HCT116 (cell line): ENCODE data around the gene MEAK7. TPM values are rescaled to one million over a fixed set of nuclear protein-coding genes. Genes with fewer than 3 reads are reported as not detected.

Experiments
- ATAC-seq: fragments of 200-7000 bp; cut with Tn5 transposase; 2 replicates; pipeline ENCODE4 v1.9.1; 2020; ENCODE audit warnings: mild to moderate bottlenecking, moderate library complexity
- BruUV-seq: library from RNA; stranded (reverse); fragments of 400-500 nt; replicated peaks from 2 replicates; lab custom pipeline; 2021; lab: Mats Ljungman, UMichigan
- CTCF ChIA-PET: fragments of 300-600 bp; sonication (Branson Sonifier 250); formaldehyde crosslinking; loops from one replicate; lab custom pipeline; 2021; ENCODE audit warnings: antibody characterized with exemption; lab: Charles Lee
- POLR2A ChIA-PET: fragments of 300-600, 350-600 bp; sonication (Branson Sonifier 250); formaldehyde crosslinking; loops from one replicate; lab custom pipeline; 2021; ENCODE audit warnings: antibody characterized with exemption; lab: Charles Lee
- RAD21 ChIA-PET, 2 experiments: fragments of 300-600 bp; sonication (Branson Sonifier 250); formaldehyde crosslinking; loops; one replicate each; lab custom pipeline; 2023; ENCODE audit warnings: low total read pairs in 2 of 2; ENCODE audit not compliant: uncharacterized antibody in 2 of 2, unreplicated experiment in 2 of 2, low non-redundant PET in 1 of 2; lab: Charles Lee
- DNase-seq: peaks from one replicate; pipeline ENCODE4 v3.0.0-alpha.2; 2010; ENCODE audit warnings: low read depth, low spot score
- H2AFZ ChIP-seq: fragments of 200-600 bp; shearing (Covaris generic), sonication (generic); 2 replicates; pipeline ENCODE4 v1.6.1; 2017; ENCODE audit warnings: low read depth, mixed run types, mixed read lengths, antibody characterized with exemption, low read length; ENCODE audit not compliant: poor library complexity, severe bottlenecking
- H3K27ac ChIP-seq: 2 replicates; pipeline ENCODE4 v1.5.1; 2012; ENCODE audit warnings: low read depth, low read length
- H3K27me3 ChIP-seq: fragments of 200-600 bp; sonication (generic); 2 replicates; pipeline ENCODE4 v1.6.1; 2016; ENCODE audit warnings: mixed run types, low read length, mixed read lengths; ENCODE audit not compliant: insufficient read depth
- H3K36me3 ChIP-seq, 2 experiments: fragments of 200-500 bp in 1 of 2; fragments of 200-600 bp in 1 of 2; sonication (Bioruptor generic) in 1 of 2; sonication (generic) in 1 of 2; 2 replicates each; pipeline versions ENCODE4 v1.5.1 to v1.6.1; 2014 to 2016; ENCODE audit warnings: low read length in 2 of 2, inconsistent platforms in 1 of 2, mixed read lengths in 1 of 2, mixed run types in 1 of 2; ENCODE audit not compliant: insufficient read depth in 2 of 2, control insufficient read depth in 1 of 2
- H3K4me1 ChIP-seq, 2 experiments: fragments of 200-600 bp in 1 of 2; sonication (generic) in 1 of 2; 2 replicates each; pipeline versions ENCODE4 v1.5.1 to v1.6.1; 2012 to 2017; ENCODE audit warnings: low read length in 2 of 2, inconsistent platforms in 1 of 2, mild to moderate bottlenecking in 1 of 2, mixed read lengths in 1 of 2, mixed run types in 1 of 2, moderate library complexity in 1 of 2; ENCODE audit not compliant: insufficient read depth in 2 of 2, control insufficient read depth in 1 of 2
- H3K4me2 ChIP-seq: fragments of 200-600 bp; sonication (generic); 2 replicates; pipeline ENCODE4 v1.6.1; 2017; ENCODE audit warnings: mixed run types, low read length, mixed read lengths
- H3K4me3 ChIP-seq, 2 experiments: fragments of 200-600 bp in 1 of 2; sonication (generic) in 1 of 2; replicated peaks in 1 of 2; 2 replicates each; pipeline ENCODE4 v1.5.1; 2011 to 2016; ENCODE audit warnings: low read length in 2 of 2, control low read depth in 1 of 2, low read depth in 1 of 2, mild to moderate bottlenecking in 1 of 2, mixed read lengths in 1 of 2, mixed run types in 1 of 2
- H3K79me2 ChIP-seq: fragments of 200-600 bp; sonication (generic); 2 replicates; pipeline ENCODE4 v1.6.1; 2017; ENCODE audit warnings: mild to moderate bottlenecking, mixed run types, low read length, moderate library complexity, mixed read lengths; ENCODE audit not compliant: insufficient read depth
- H3K9ac ChIP-seq: fragments of 200-600 bp; sonication (generic); 2 replicates; pipeline ENCODE4 v1.6.1; 2016; ENCODE audit warnings: low read length, mixed read lengths
- H3K9me2 ChIP-seq: fragments of 200-600 bp; sonication (generic), shearing (Covaris generic); 2 replicates; pipeline ENCODE4 v1.6.1; 2017; ENCODE audit warnings: mixed run types, mild to moderate bottlenecking, moderate library complexity; ENCODE audit not compliant: insufficient read depth
- H3K9me3 ChIP-seq, 2 experiments: fragments of 200-500 bp in 1 of 2; fragments of 200-600 bp in 1 of 2; sonication (Bioruptor generic) in 1 of 2; sonication (generic) in 1 of 2; 2 replicates each; pipeline ENCODE4 v1.6.1; 2014 to 2017; ENCODE audit warnings: low read length in 2 of 2, mixed read lengths in 2 of 2, inconsistent platforms in 1 of 2, low read depth in 1 of 2, mild to moderate bottlenecking in 1 of 2, mixed run types in 1 of 2, moderate library complexity in 1 of 2; ENCODE audit not compliant: control insufficient read depth in 1 of 2, insufficient read depth in 1 of 2
- H4K20me1 ChIP-seq: fragments of 200-600 bp; sonication (generic), shearing (Covaris generic); 2 replicates; pipeline ENCODE4 v1.6.1; 2017; ENCODE audit warnings: mixed run types, mild to moderate bottlenecking, moderate library complexity; ENCODE audit not compliant: insufficient read depth
- EGR1 ChIP-seq: IDR thresholded peaks from 2 replicates; pipeline ENCODE4 v1.6.1; 2012; ENCODE audit warnings: low read depth
- ELF1 ChIP-seq: IDR thresholded peaks from 2 replicates; pipeline ENCODE4 v1.6.1; 2012; ENCODE audit warnings: low read depth, borderline replicate concordance
- POLR2A ChIP-seq: IDR thresholded peaks from 2 replicates; pipeline ENCODE4 v1.7.0; 2011; ENCODE audit warnings: borderline replicate concordance; ENCODE audit not compliant: insufficient read depth, insufficient read length; ENCODE audit errors: extremely low read depth
- POLR2AphosphoS5 ChIP-seq: IDR thresholded peaks from 2 replicates; pipeline ENCODE4 v1.6.1; 2011; ENCODE audit warnings: mild to moderate bottlenecking, low read depth, low read length, moderate library complexity
- REST ChIP-seq: IDR thresholded peaks from 2 replicates; pipeline ENCODE4 v1.6.1; 2012; ENCODE audit warnings: low read depth
- SIN3A ChIP-seq: IDR thresholded peaks from 2 replicates; pipeline ENCODE4 v1.6.1; 2012; ENCODE audit warnings: low read depth
- intact Hi-C: fragments of 100-400 bp; cut with micrococcal nuclease; formaldehyde crosslinking; loops from 2 replicates; pipeline ENCODE4 v1.10.0; 2022
- total RNA-seq: library from RNA; stranded (reverse); gene quantifications from one replicate; pipeline ENCODE4 v1.2.1, GENCODE V29; 2021; ENCODE audit not compliant: unreplicated experiment
- TF ChIP-seq, protein P1 (sequence below): IDR thresholded peaks from 2 replicates; pipeline ENCODE4 v1.6.1; 2011; ENCODE audit warnings: mild to moderate bottlenecking, low read length, moderate library complexity; ENCODE audit not compliant: insufficient replicate concordance; ENCODE audit errors: extremely low read depth
- TF ChIP-seq, protein P2 (sequence below), 3 experiments: fragments of 200-600 bp in 1 of 3; sonication (generic) in 1 of 3; IDR thresholded peaks in 2 of 3; conservative IDR thresholded peaks in 1 of 3; 2 replicates each; pipeline ENCODE4 v1.5.1; 2012 to 2017; ENCODE audit warnings: low read depth in 2 of 3, low read length in 2 of 3, antibody characterized with exemption in 1 of 3, borderline replicate concordance in 1 of 3, control low read depth in 1 of 3, mild to moderate bottlenecking in 1 of 3, mixed read lengths in 1 of 3, mixed run types in 1 of 3, moderate library complexity in 1 of 3; ENCODE audit not compliant: insufficient read depth in 1 of 3
- TF ChIP-seq, protein P3 (sequence below): IDR thresholded peaks from 2 replicates; pipeline ENCODE4 v1.6.1; 2012

Gene MEAK7
- total RNA-seq, 1 experiment from 2014 or later: 32.2 TPM

DNA sequence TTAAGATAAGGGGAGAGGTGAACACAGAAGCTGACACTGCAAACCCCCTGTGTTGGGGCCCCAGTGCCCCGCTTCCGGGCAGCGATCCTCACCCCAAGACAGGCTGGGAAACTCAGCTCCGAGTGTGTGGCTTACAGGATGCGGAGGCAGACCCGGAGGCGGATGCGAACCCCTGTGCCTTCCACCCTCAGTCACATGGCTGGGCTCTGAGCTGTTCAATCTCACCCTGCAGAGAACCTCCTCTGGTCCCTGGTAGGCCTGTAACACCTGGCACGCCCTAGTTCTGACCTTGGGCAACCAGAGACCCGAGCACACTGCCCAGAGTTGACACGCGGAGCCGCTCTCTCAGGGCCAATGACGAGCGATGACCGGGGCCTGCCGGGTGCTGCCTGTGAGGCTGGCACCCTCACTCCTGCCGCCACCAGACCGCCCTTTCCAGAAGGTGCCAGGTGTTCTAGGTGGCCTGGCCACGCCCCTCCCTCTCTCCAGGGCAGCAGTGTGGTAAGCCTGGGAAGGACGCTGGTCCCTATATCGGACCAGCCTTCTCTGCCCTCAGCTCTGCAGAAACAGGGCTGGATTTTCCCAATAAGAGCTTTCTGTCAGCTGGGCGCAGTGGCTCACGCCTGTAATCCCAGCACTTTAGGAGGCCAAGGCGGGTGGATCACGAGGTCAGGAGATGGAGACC lies 23.3 kb downstream of the MEAK7 start:
- no peaks in the 10 kb centered on the region for H4K20me1 ChIP-seq
- intact Hi-C loops: loop anchor here (10.0 kb wide), 1 partner anchor 296 kb away; the partner anchor contains the start of gene TAF1C
- H3K27me3 ChIP-seq: no peaks in the 10 kb centered on the region
- ChIA-PET POLR2A (no interaction called here), CTCF (no interaction called here), RAD21 (no interaction called here)
- ATAC-seq (no peak), DNase-seq (no peak)
- no peak overlapping the region for H3K27ac ChIP-seq
- TF ChIP-seq, protein P1, sequence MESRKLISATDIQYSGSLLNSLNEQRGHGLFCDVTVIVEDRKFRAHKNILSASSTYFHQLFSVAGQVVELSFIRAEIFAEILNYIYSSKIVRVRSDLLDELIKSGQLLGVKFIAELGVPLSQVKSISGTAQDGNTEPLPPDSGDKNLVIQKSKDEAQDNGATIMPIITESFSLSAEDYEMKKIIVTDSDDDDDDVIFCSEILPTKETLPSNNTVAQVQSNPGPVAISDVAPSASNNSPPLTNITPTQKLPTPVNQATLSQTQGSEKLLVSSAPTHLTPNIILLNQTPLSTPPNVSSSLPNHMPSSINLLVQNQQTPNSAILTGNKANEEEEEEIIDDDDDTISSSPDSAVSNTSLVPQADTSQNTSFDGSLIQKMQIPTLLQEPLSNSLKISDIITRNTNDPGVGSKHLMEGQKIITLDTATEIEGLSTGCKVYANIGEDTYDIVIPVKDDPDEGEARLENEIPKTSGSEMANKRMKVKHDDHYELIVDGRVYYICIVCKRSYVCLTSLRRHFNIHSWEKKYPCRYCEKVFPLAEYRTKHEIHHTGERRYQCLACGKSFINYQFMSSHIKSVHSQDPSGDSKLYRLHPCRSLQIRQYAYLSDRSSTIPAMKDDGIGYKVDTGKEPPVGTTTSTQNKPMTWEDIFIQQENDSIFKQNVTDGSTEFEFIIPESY: no peak
- TF ChIP-seq REST (no peak), EGR1 (no peak), SIN3A (no peak), POLR2A (no peak), ELF1 (no peak), POLR2AphosphoS5 (no peak)
- TF ChIP-seq, protein P2, sequence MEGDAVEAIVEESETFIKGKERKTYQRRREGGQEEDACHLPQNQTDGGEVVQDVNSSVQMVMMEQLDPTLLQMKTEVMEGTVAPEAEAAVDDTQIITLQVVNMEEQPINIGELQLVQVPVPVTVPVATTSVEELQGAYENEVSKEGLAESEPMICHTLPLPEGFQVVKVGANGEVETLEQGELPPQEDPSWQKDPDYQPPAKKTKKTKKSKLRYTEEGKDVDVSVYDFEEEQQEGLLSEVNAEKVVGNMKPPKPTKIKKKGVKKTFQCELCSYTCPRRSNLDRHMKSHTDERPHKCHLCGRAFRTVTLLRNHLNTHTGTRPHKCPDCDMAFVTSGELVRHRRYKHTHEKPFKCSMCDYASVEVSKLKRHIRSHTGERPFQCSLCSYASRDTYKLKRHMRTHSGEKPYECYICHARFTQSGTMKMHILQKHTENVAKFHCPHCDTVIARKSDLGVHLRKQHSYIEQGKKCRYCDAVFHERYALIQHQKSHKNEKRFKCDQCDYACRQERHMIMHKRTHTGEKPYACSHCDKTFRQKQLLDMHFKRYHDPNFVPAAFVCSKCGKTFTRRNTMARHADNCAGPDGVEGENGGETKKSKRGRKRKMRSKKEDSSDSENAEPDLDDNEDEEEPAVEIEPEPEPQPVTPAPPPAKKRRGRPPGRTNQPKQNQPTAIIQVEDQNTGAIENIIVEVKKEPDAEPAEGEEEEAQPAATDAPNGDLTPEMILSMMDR (IDR thresholded peaks at IDR 0.05 in 2 of 3, conservative IDR thresholded peaks at IDR 0.05 in 1 of 3; ENCODE audit: borderline replicate concordance in 1 of 3, insufficient read depth in 1 of 3, low read depth in 2 of 3, low read length in 2 of 3): no peak
- TF ChIP-seq, protein P3, sequence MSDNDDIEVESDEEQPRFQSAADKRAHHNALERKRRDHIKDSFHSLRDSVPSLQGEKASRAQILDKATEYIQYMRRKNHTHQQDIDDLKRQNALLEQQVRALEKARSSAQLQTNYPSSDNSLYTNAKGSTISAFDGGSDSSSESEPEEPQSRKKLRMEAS: no peak
- H3K36me3 ChIP-seq: peaks cover 23 to 35% of the 10 kb centered on the region in 2 experiments; a peak in 2 of 4 replicates
- H3K9me3 ChIP-seq: no peaks in the 10 kb centered on the region
- H3K9me2 ChIP-seq: no peaks in the 10 kb centered on the region
- peaks cover 0 to 9% of the 10 kb centered on the region in 2 experiments; a peak in 2 of 4 replicates for H3K4me1 ChIP-seq
- no peak overlapping the region for H3K4me2 ChIP-seq
- no peak overlapping the region for H2AFZ ChIP-seq
- H3K79me2 ChIP-seq: no peaks in the 10 kb centered on the region
- no TSS peak for BruUV-seq
- no peak overlapping the region for H3K9ac ChIP-seq
- no peak overlapping the region for H3K4me3 ChIP-seq
